GM12878 (cell line): ENCODE measurements around the gene DSTYK. TPM values are rescaled to one million over a fixed set of nuclear protein-coding genes. Genes with fewer than 3 reads are reported as not detected.

Experiments
- BRCA1 ChIP-seq: IDR thresholded peaks from 2 replicates; pipeline ENCODE4 v1.6.1; 2011; ENCODE audit warnings: low read depth, low read length, improper control_type of control experiment
- ESRRA ChIP-seq: IDR thresholded peaks from 2 replicates; pipeline ENCODE4 v1.6.1; 2012; ENCODE audit warnings: mild to moderate bottlenecking, low read length, improper control_type of control experiment
- EZH2 ChIP-seq: IDR thresholded peaks from 2 replicates; pipeline ENCODE4 v1.6.1; 2012; ENCODE audit warnings: low read depth, mild to moderate bottlenecking, control low read depth, inconsistent platforms, low read length, borderline replicate concordance; ENCODE audit not compliant: control insufficient read depth
- GATAD2B ChIP-seq: fragments of 450-650 bp; conservative IDR thresholded peaks from 2 replicates; pipeline ENCODE4 v1.6.1; 2017; ENCODE audit warnings: low read depth, mild to moderate bottlenecking, moderate library complexity
- HDAC6 ChIP-seq: fragments of 200-600 bp; sonication (generic); IDR thresholded peaks from one replicate; pipeline ENCODE4 v1.8.0; 2017; ENCODE audit warnings: antibody characterized with exemption; ENCODE audit not compliant: unreplicated experiment
- NR2C2 ChIP-seq: IDR thresholded peaks from 2 replicates; pipeline ENCODE4 v1.6.1; 2011; ENCODE audit warnings: borderline replicate concordance, low read depth; ENCODE audit not compliant: control insufficient read depth, insufficient read length
- PML ChIP-seq: IDR thresholded peaks from 2 replicates; pipeline ENCODE4 v1.6.1; 2012; ENCODE audit warnings: low read length, inconsistent platforms
- POLR2AphosphoS5 ChIP-seq: IDR thresholded peaks from 2 replicates; pipeline ENCODE4 v1.6.1; 2011; ENCODE audit warnings: mild to moderate bottlenecking, low read length, inconsistent platforms
- SMARCA5 ChIP-seq: fragments of 450-650 bp; IDR thresholded peaks from 2 replicates; pipeline ENCODE4 v1.6.1; 2017; ENCODE audit warnings: mild to moderate bottlenecking
- SMC3 ChIP-seq: IDR thresholded peaks from 2 replicates; pipeline ENCODE4 v1.6.1; 2011; ENCODE audit warnings: low read length, improper control_type of control experiment, borderline replicate concordance
- SREBF2 ChIP-seq: IDR thresholded peaks from 2 replicates; pipeline ENCODE4 v1.6.1; 2012; ENCODE audit warnings: mild to moderate bottlenecking, low read length
- YBX1 ChIP-seq: fragments of 450-650 bp; IDR thresholded peaks from 2 replicates; pipeline ENCODE4 v1.6.1; 2016; ENCODE audit warnings: antibody characterized with exemption
- ZNF622 ChIP-seq: fragments of 450-650 bp; IDR thresholded peaks from 2 replicates; pipeline ENCODE4 v1.6.1; 2017; ENCODE audit warnings: mild to moderate bottlenecking, inconsistent platforms
- polyA plus RNA-seq, 11 experiments: library from polyadenylated mRNA; depleted of rRNA in 4 of 11; unstranded in 6 of 11; stranded (reverse) in 5 of 11; fragments of >200 nt; fragmentation: Nextera tagmentation in 4 of 11; fragmentation: Illumina TruSeq in 1 of 11; extraction: Ambion mirVana in 4 of 11; extraction: Trizol in 1 of 11; gene quantifications; 1 replicate in 1 of 11; 2 replicates in 10 of 11; pipeline versions ENCODE4 v1.2.1 to v1.2.3, GENCODE V29; 2011 to 2016; ENCODE audit warnings: inconsistent platforms in 2 of 11, missing spikeins in 2 of 11, low read depth in 1 of 11
- total RNA-seq, 4 experiments: library from RNA; depleted of rRNA in 3 of 4; stranded (reverse); fragments of >200 nt in 3 of 4; fragmentation: Illumina TruSeq in 1 of 4; extraction: Trizol in 1 of 4; gene quantifications; 2 replicates each; pipeline versions ENCODE4 v1.2.1 to v1.2.3, GENCODE V29; 2013 to 2021
- TF ChIP-seq, protein P1 (sequence below): fragments of 450-650 bp; IDR thresholded peaks from 2 replicates; pipeline ENCODE4 v1.6.1; 2017; ENCODE audit warnings: mild to moderate bottlenecking, low read depth, inconsistent platforms; ENCODE audit not compliant: poor library complexity, severe bottlenecking
- TF ChIP-seq, protein P2 (sequence below): fragments of 450-650 bp; IDR thresholded peaks from 2 replicates; pipeline ENCODE4 v1.6.1; 2017; ENCODE audit warnings: mild to moderate bottlenecking, moderate library complexity
- TF ChIP-seq, protein P3 (sequence below): fragments of 450-650 bp; IDR thresholded peaks from 2 replicates; pipeline ENCODE4 v1.6.1; 2017; ENCODE audit warnings: antibody characterized with exemption, mild to moderate bottlenecking, moderate library complexity
- TF ChIP-seq, protein P4 (sequence below): IDR thresholded peaks from 2 replicates; pipeline ENCODE4 v1.6.1; 2012; ENCODE audit warnings: low read depth, low read length, improper control_type of control experiment
- TF ChIP-seq, protein P5 (sequence below): IDR thresholded peaks from 2 replicates; pipeline ENCODE4 v1.6.1; 2011; ENCODE audit warnings: borderline replicate concordance, low read depth, mild to moderate bottlenecking, moderate library complexity, mixed read lengths, low read length; ENCODE audit not compliant: insufficient read depth; ENCODE audit errors: extremely low read length

The DSTYK gene
- total and polyA plus RNA-seq, 10 of the 15 experiments (the other 5 are each of a cell fraction or from before 2014, with no cell fraction given) = 2.7 to 5.5 (median 3.6) TPM

DNA sequence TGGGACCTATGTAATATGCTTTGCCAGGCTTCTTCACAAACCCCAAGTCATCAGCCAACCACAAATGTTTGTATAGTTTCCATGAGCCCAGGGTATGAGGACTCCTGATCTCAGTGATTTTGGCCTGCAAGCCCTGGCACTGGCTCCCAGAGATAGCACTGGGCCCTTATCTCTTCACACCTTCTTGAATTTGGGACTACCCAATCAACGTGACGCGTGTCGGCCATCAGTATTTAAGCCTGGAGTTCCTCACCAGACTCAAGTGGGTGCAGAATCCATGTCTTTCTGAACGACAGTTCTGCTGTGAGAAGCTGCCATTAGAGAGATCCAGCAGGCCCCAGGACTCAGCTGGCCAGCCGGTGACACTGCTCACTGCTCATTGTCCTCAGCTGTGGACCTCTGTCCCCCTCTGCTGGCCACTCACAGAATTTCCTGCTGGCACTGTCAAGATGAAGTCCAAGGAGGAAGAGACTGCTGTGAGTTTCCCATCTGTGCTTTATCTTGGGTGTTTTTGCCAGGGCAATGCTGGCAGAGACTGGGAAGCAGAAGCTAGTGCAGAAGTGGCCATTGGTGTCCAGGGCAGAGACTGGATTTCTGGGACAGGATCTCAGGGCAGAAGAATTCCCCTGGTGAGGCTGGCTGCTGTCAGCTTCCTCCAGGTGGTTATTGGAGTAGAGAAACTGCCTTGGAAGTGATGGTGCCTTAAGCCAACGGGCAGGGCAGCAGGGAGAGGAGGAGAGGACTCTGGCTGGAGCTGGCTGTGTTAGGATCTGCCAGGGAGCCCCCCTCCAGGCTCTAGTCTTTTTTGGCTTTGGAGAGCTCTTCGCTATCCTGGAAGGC, 44.7 kb upstream of the DSTYK start (continued):
- TF ChIP-seq, protein P1, sequence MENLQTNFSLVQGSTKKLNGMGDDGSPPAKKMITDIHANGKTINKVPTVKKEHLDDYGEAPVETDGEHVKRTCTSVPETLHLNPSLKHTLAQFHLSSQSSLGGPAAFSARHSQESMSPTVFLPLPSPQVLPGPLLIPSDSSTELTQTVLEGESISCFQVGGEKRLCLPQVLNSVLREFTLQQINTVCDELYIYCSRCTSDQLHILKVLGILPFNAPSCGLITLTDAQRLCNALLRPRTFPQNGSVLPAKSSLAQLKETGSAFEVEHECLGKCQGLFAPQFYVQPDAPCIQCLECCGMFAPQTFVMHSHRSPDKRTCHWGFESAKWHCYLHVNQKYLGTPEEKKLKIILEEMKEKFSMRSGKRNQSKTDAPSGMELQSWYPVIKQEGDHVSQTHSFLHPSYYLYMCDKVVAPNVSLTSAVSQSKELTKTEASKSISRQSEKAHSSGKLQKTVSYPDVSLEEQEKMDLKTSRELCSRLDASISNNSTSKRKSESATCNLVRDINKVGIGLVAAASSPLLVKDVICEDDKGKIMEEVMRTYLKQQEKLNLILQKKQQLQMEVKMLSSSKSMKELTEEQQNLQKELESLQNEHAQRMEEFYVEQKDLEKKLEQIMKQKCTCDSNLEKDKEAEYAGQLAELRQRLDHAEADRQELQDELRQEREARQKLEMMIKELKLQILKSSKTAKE = peak; percentile 25
- no peak for TF ChIP-seq PML
- TF ChIP-seq, protein P2, sequence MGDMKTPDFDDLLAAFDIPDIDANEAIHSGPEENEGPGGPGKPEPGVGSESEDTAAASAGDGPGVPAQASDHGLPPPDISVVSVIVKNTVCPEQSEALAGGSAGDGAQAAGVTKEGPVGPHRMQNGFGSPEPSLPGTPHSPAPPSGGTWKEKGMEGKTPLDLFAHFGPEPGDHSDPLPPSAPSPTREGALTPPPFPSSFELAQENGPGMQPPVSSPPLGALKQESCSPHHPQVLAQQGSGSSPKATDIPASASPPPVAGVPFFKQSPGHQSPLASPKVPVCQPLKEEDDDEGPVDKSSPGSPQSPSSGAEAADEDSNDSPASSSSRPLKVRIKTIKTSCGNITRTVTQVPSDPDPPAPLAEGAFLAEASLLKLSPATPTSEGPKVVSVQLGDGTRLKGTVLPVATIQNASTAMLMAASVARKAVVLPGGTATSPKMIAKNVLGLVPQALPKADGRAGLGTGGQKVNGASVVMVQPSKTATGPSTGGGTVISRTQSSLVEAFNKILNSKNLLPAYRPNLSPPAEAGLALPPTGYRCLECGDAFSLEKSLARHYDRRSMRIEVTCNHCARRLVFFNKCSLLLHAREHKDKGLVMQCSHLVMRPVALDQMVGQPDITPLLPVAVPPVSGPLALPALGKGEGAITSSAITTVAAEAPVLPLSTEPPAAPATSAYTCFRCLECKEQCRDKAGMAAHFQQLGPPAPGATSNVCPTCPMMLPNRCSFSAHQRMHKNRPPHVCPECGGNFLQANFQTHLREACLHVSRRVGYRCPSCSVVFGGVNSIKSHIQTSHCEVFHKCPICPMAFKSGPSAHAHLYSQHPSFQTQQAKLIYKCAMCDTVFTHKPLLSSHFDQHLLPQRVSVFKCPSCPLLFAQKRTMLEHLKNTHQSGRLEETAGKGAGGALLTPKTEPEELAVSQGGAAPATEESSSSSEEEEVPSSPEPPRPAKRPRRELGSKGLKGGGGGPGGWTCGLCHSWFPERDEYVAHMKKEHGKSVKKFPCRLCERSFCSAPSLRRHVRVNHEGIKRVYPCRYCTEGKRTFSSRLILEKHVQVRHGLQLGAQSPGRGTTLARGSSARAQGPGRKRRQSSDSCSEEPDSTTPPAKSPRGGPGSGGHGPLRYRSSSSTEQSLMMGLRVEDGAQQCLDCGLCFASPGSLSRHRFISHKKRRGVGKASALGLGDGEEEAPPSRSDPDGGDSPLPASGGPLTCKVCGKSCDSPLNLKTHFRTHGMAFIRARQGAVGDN = no peak
- no peak for TF ChIP-seq NR2C2
- TF ChIP-seq SMARCA5 = peak; percentile 82; the same call in 1 of the 2 replicates
- TF ChIP-seq YBX1 = no peak
- TF ChIP-seq, protein P3, sequence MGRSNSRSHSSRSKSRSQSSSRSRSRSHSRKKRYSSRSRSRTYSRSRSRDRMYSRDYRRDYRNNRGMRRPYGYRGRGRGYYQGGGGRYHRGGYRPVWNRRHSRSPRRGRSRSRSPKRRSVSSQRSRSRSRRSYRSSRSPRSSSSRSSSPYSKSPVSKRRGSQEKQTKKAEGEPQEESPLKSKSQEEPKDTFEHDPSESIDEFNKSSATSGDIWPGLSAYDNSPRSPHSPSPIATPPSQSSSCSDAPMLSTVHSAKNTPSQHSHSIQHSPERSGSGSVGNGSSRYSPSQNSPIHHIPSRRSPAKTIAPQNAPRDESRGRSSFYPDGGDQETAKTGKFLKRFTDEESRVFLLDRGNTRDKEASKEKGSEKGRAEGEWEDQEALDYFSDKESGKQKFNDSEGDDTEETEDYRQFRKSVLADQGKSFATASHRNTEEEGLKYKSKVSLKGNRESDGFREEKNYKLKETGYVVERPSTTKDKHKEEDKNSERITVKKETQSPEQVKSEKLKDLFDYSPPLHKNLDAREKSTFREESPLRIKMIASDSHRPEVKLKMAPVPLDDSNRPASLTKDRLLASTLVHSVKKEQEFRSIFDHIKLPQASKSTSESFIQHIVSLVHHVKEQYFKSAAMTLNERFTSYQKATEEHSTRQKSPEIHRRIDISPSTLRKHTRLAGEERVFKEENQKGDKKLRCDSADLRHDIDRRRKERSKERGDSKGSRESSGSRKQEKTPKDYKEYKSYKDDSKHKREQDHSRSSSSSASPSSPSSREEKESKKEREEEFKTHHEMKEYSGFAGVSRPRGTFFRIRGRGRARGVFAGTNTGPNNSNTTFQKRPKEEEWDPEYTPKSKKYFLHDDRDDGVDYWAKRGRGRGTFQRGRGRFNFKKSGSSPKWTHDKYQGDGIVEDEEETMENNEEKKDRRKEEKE = no peak
- TF ChIP-seq ESRRA = no peak
- TF ChIP-seq EZH2 = no peak
- no peak for TF ChIP-seq BRCA1
- no peak for TF ChIP-seq POLR2AphosphoS5
- TF ChIP-seq GATAD2B = no peak
- no peak for TF ChIP-seq HDAC6
- TF ChIP-seq, protein P4, sequence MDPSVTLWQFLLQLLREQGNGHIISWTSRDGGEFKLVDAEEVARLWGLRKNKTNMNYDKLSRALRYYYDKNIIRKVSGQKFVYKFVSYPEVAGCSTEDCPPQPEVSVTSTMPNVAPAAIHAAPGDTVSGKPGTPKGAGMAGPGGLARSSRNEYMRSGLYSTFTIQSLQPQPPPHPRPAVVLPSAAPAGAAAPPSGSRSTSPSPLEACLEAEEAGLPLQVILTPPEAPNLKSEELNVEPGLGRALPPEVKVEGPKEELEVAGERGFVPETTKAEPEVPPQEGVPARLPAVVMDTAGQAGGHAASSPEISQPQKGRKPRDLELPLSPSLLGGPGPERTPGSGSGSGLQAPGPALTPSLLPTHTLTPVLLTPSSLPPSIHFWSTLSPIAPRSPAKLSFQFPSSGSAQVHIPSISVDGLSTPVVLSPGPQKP = no peak
- TF ChIP-seq ZNF622 = no peak
- TF ChIP-seq SMC3 = peak; percentile 98
- TF ChIP-seq SREBF2 = no peak
- TF ChIP-seq, protein P5, sequence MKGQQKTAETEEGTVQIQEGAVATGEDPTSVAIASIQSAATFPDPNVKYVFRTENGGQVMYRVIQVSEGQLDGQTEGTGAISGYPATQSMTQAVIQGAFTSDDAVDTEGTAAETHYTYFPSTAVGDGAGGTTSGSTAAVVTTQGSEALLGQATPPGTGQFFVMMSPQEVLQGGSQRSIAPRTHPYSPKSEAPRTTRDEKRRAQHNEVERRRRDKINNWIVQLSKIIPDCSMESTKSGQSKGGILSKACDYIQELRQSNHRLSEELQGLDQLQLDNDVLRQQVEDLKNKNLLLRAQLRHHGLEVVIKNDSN = no peak
